GM11168 (cell line): ENCODE data around the gene PCDHGB7.
"Not testable (repeated sequence)": the region's sequence is repeated elsewhere in the genome, so short reads cannot be mapped to it uniquely, and the experiment has no call there.

Experiments used
- in situ Hi-C: fragments of 300-500 bp; cut with MboI; formaldehyde crosslinking; loops from one replicate; pipeline ENCODE4 v1.12.0; 2022; ENCODE audit warnings: low sequenced_read_pairs; ENCODE audit not compliant: unreplicated experiment

PCDHGB7 gene

DNA sequence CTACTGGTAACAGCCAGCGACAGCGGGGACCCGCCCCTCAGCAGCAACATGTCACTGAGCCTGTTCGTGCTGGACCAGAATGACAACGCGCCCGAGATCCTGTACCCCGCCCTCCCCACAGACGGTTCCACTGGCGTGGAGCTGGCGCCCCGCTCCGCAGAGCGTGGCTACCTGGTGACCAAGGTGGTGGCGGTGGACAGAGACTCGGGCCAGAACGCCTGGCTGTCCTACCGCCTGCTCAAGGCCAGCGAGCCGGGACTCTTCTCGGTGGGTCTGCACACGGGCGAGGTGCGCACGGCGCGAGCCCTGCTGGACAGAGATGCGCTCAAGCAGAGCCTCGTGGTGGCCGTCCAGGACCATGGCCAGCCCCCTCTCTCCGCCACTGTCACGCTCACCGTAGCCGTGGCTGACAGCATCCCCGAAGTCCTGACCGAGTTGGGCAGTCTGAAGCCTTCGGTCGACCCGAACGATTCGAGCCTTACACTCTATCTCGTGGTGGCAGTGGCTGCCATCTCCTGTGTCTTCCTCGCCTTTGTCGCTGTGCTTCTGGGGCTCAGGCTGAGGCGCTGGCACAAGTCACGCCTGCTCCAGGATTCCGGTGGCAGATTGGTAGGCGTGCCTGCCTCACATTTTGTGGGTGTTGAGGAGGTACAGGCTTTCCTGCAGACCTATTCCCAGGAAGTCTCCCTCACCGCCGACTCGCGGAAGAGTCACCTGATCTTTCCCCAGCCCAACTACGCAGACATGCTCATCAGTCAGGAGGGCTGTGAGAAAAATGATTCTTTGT is 22.9 kb upstream of the PCDHGB7 start:
- in situ Hi-C loops, result loop anchor here (10.0 kb wide), 1 partner anchor 660 kb away; no protein-coding TSS in a partner anchor

DNA sequence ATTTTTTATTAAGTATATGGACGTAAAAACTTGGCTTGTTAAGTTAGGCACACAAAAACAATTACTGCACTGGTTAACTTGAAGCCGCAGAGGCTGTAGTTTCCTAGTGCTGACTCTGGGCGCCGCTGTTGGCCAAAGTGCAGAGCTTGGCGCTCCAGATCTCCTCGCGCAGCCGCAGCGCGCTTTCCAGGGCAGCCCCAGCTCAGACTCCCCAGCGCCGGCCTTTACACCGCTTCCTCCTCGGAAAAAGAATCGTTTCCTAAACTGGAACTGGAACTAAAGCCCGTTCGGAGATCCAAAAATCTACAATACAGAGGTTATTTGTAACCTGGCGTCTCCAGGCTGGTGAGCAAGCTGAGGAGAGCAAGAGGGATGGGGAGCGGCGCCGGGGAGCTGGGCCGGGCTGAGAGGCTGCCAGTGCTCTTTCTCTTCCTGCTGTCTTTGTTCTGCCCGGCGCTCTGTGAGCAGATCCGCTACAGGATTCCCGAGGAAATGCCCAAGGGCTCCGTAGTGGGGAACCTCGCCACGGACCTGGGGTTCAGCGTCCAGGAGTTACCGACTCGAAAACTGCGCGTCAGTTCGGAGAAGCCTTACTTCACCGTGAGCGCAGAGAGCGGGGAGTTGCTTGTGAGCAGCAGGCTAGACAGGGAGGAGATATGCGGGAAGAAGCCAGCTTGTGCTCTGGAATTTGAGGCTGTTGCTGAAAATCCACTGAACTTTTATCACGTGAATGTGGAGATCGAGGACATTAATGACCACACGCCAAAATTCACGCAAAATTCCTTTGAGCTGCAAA is 19.5 kb upstream of the PCDHGB7 start, which contains the start of gene PCDHGB5:
Gene PCDHGB5 (plus strand): TSS at position 192 of the 796 bp plus-strand sequence. CDS start 181 bp downstream, at position 373.
- in situ Hi-C loops, result loop anchor here (10.0 kb wide), 1 partner anchor 663 kb away; no protein-coding TSS in a partner anchor

DNA sequence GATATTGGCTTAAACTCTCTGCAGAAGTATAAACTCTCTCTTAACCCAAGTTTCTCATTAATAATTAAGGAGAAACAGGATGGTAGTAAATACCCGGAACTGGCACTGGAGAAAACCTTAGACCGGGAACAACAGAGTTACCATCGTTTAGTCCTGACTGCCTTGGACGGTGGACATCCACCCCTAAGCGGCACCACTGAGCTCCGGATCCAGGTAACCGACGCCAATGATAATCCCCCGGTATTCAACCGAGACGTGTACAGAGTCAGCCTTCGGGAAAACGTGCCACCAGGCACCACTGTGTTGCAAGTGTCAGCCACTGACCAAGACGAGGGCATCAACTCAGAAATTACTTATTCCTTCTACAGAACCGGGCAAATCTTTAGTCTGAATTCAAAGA is 18.9 kb upstream of the PCDHGB7 start:
- in situ Hi-C loops, result loop anchor here (10.0 kb wide), 1 partner anchor 664 kb away; no protein-coding TSS in a partner anchor

DNA sequence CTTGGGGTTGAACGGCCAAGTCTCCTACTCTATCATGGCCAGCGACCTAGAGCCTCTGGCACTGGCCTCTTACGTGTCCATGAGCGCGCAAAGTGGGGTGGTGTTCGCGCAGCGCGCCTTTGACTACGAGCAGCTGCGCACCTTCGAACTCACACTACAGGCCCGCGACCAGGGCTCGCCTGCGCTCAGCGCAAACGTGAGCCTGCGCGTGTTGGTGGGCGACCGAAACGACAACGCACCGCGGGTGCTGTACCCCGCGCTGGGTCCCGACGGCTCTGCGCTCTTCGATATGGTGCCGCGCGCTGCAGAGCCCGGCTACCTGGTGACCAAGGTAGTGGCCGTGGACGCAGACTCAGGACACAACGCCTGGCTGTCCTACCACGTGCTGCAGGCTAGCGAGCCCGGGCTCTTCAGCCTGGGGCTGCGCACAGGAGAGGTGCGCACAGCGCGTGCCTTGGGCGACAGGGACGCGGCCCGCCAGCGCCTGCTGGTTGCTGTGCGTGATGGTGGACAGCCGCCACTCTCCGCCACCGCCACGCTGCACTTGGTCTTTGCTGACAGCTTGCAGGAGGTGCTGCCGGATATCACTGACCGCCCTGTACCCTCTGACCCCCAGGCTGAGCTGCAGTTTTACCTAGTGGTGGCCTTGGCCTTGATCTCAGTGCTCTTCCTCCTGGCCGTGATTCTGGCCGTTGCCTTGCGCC is 17.8 kb upstream of the PCDHGB7 start:
- in situ Hi-C loops, result loop anchor here (10.0 kb wide), 1 partner anchor 665 kb away; no protein-coding TSS in a partner anchor

DNA sequence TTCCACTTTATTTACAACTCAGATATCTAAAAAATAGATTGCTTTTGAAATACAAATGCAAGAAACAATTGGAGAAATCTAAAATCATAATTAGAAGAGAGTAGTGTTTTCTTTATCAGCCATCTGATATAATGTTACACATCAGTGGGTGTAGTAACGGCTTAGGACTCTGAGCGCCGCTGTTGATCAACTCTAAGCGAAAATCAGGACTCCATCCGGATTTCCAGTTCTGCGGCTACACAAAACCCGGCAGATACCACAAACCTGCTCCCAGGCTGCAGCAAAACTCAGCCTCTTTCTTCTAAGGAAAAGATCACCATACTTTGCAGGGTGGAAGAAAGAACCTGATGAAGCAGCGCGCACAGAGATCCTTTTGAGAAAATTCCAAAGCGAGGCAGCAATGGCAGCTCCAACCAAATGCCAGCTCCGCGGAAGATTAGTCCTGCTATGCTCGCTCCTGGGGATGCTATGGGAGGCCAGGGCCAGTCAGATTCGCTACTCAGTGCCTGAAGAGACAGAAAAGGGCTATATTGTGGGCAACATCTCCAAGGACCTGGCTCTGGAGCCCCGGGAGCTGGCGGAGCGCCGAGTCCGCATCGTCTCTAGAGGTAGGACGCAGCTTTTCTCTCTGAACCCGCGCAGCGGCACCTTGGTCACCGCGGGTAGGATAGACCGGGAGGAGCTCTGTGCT is 14.8 kb upstream of the PCDHGB7 start, which contains the start of gene PCDHGA9:
Gene PCDHGA9 (plus strand): TSS at position 226 of the 691 bp plus-strand sequence. CDS start 175 bp downstream, at position 401.
- in situ Hi-C loops, result no loop called here

DNA sequence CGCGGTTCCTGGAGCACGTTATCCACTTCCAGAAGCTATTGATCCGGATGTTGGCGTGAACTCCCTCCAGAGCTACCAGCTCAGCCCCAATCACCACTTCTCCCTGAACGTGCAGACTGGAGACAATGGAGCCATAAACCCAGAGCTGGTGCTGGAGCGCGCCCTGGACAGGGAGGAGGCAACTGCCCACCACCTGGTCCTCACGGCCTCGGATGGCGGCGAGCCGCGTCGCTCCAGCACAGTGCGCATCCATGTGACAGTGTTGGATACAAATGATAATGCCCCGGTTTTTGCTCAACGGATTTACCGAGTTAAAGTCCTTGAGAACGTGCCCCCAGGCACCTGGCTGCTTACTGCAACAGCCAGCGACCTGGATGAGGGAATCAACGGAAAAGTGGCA is 14.1 kb upstream of the PCDHGB7 start:
- in situ Hi-C loops, result no loop called here

DNA sequence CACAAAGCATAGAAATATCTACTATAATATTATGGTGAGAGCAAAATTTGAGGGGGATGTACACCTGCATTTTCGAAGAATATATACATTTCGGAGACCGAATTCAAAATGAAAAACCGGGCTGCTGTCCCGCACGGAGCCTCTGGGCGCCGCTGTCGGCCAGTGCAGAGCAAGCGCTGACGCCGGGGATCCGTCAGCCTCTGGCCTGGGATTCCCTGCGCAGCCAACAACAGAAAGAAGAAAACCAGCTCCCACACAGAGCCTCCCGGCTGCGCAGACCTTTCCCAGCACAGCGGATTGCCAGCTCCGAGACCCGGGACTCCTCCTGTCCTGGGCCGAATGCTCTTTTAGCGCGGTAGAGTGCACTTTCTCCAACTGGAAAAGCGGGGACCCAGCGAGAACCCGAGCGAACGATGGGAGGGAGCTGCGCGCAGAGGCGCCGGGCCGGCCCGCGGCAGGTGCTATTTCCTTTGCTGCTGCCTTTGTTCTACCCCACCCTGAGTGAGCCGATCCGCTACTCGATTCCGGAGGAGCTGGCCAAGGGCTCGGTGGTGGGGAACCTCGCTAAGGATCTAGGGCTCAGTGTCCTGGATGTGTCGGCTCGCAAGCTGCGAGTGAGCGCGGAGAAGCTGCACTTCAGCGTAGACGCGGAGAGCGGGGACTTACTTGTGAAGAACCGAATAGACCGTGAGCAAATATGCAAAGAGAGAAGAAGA is 9.5 kb upstream of the PCDHGB7 start, which contains the start of gene PCDHGB6:
Gene PCDHGB6 (plus strand): TSS at position 232 of the 716 bp plus-strand sequence. CDS start 182 bp downstream, at position 414.
- in situ Hi-C loops, result not testable (repeated sequence)

DNA sequence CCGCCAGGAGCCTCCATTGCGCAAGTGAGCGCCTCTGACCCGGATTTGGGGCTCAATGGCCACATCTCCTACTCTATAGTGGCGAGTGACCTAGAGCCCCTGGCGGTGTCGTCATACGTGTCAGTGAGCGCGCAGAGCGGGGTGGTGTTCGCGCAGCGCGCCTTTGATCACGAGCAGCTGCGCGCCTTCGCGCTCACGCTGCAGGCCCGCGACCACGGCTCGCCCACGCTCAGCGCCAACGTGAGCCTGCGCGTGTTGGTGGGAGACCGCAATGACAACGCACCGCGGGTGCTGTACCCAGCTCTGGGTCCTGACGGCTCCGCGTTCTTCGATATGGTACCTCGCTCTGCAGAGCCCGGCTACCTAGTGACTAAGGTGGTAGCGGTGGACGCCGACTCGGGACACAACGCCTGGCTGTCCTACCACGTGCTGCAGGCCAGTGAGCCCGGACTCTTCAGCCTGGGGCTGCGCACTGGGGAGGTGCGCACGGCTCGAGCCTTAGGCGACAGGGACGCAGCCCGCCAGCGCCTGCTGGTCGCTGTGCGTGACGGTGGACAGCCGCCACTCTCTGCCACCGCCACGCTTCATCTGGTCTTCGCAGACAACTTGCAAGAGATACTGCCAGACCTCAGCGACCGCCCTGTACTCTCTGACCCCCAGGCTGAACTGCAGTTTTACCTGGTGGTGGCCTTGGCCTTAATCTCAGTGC is 7.7 kb upstream of the PCDHGB7 start:
- in situ Hi-C loops, result loop anchor here (5.0 kb wide), 1 partner anchor 153 kb away; no protein-coding TSS in a partner anchor

DNA sequence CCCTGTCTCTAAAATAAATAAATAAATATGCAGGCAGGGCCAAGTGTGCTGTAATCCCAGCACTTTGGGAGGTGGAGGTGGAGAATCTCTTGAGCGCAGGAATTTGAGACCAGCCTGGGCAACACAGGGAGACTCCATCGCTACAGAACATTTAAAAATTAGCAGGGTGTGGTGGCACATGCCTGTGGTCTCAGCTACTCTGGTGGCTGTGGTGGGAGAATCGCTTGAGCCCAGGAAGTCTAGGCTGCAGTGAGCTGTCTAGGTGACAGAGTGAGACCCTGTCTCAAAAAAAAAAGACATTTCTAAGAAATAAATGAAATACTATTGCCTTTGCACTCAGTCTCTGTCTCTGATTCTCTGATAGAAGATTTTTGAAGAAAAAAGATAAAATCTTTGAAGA is 5.9 kb upstream of the PCDHGB7 start:
- in situ Hi-C loops, result loop anchor here (5.0 kb wide), 1 partner anchor 151 kb away; no protein-coding TSS in a partner anchor

DNA sequence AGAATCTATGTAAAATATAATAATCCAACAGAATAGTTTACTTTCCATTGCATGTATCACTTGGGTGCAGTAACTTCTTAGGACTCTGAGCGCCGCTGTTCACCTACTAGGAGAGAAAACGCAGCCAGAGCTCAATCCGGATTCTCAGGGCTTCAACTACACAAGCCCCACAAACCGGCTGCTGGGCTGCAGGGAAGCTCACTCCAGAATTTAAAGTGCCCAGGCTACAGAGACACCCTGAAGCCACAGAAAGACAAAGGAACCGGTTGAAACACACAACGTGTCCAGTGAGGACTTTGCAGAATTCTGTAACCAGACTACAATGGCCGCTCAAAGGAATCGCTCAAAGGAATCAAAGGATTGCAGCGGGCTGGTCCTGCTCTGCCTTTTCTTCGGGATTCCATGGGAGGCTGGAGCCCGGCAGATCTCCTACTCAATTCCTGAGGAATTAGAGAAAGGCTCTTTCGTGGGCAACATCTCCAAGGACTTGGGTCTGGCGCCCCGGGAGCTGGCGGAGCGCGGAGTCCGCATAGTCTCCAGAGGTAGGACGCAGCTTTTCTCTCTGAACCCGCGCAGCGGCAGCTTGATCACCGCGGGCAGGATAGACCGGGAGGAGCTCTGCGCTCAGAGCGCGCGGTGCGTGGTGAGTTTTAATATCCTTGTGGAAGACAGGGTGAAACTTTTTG is 4.5 kb upstream of the PCDHGB7 start, which contains the start of gene PCDHGA10:
Gene PCDHGA10 (plus strand): TSS at position 134 of the 686 bp plus-strand sequence. CDS start 189 bp downstream, at position 323.
- in situ Hi-C loops, result loop anchor here (5.0 kb wide), 1 partner anchor 149 kb away; no protein-coding TSS in a partner anchor

DNA sequence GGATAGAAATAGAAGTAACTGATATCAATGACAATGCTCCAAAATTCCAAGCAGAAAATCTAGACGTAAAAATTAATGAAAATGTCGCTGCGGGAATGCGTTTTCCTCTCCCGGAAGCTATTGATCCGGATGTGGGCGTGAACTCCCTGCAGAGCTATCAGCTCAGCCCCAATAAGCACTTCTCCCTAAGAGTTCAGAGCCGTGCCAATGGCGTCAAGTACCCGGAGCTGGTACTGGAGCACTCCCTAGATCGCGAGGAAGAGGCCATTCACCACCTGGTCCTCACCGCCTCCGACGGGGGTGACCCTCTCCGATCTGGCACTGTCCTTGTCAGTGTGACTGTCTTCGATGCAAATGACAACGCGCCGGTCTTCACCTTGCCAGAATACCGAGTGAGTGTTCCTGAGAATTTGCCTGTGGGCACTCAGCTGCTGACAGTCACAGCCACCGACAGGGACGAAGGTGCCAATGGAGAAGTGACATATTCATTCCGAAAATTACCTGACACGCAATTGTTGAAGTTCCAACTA is 3.9 kb upstream of the PCDHGB7 start:
- in situ Hi-C loops, result loop anchor here (5.0 kb wide), 1 partner anchor 149 kb away; no protein-coding TSS in a partner anchor

DNA sequence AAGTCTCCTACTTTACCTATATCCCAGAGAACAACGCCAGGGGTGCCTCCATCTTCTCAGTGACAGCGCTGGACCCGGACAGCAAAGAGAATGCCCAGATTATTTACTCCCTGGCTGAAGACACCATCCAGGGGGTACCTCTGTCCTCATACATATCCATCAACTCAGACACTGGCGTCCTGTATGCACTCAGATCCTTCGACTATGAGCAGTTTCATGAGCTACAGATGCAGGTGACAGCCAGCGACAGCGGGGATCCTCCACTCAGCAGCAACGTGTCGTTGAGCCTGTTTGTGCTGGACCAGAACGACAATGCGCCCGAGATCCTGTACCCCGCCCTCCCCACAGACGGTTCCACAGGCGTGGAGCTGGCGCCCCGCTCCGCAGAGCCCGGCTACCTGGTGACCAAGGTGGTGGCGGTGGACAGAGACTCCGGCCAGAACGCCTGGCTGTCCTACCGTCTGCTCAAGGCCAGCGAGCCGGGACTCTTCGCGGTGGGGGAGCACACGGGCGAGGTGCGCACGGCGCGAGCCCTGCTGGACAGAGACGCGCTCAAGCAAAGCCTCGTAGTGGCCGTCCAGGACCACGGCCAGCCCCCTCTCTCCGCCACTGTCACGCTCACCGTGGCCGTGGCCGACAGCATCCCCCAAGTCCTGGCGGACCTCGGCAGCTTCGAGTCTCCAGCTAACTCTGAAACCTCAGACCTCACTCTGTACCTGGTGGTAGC is 2.8 kb upstream of the PCDHGB7 start:
- in situ Hi-C loops, result loop anchor here (5.0 kb wide), 1 partner anchor 148 kb away; no protein-coding TSS in a partner anchor

DNA sequence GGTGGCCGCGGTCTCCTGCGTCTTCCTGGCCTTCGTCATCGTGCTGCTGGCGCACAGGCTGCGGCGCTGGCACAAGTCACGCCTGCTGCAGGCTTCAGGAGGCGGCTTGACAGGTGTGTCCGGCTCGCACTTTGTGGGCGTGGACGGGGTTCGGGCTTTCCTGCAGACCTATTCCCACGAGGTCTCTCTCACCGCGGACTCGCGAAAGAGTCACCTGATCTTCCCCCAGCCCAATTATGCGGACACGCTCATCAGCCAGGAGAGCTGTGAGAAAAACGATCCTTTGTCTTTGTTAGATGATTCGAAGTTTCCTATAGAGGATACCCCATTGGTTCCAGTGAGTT is 2.2 kb upstream of the PCDHGB7 start:
- in situ Hi-C loops, result not testable (repeated sequence)

DNA sequence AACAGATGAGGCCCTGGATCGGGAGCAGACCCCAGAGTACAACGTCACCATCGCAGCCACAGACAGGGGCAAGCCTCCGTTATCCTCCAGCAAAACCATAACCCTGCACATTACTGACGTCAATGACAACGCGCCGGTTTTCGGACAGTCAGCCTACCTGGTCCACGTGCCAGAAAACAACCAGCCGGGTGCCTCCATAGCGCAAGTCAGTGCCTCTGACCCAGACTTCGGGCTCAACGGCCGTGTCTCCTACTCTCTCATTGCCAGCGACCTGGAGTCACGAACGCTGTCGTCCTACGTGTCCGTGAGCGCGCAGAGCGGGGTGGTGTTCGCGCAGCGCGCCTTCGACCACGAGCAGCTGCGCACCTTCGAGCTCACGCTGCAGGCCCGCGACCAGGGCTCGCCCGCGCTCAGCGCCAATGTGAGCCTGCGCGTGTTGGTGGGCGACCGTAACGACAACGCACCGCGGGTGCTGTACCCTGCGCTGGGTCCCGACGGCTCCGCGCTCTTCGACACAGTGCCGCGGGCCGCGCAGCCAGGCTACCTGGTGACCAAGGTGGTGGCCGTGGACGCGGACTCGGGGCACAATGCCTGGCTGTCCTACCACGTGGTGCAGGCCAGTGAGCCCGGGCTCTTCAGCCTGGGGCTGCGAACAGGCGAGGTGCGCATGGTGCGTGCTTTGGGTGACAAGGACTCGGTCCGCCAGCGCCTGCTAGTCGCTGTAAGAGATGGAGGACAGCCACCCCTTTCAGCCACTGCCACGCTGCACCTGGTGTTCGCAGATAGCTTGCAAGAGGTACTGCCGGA is 1.8 kb downstream of the PCDHGB7 start:
- in situ Hi-C loops, result no loop called here

DNA sequence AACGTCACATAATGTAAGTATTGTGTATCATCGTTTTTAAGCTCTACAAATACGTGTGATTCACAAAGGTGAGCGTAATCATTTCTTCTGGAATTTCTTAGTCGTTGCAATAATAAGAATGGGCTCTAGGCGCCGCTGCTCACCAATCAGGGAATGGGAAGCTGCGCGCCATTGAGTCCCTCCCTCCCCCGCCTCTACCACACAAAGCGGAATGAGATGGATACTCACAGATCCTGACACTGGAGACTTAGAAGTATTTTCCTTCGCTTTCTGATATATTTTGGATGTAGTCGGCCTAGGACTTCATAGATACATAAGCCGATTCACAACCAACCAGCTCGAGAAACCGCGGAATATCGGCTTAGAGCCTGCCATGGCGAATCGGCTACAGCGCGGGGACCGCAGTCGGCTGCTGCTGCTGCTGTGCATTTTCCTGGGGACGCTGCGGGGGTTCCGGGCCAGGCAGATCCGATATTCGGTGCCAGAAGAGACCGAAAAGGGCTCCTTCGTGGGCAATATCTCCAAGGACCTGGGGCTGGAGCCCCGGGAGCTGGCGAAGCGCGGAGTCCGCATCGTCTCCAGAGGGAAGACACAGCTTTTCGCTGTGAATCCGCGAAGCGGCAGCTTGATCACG is 3.5 kb downstream of the PCDHGB7 start, which contains the start of gene PCDHGA11:
Gene PCDHGA11 (plus strand): TSS at position 197 of the 634 bp plus-strand sequence. CDS start 177 bp downstream, at position 374.
- in situ Hi-C loops, result no loop called here
